ENCODE data around the gene STARD8.

Gene STARD8

GRCh38 chrX:68723491-68724155 lies 76.2 kb downstream of the STARD8 start:
- DNase-seq (ENCODE audit: low read depth) = no peak
- TF ChIP-seq CTCF (IDR thresholded peaks at IDR 0.05; ENCODE audit: control insufficient read depth, extremely low read depth, insufficient read depth) = no peak
- H3K4me3 ChIP-seq (ENCODE audit: low read depth, low read length) = no peak overlapping the region

GRCh38 chrX:68724531-68725020 lies 77.1 kb downstream of the STARD8 start:
- no peak for DNase-seq (ENCODE audit: low read depth)
- no peak for TF ChIP-seq CTCF (IDR thresholded peaks at IDR 0.05; ENCODE audit: control insufficient read depth, extremely low read depth, insufficient read depth)
- H3K4me3 ChIP-seq (ENCODE audit: low read depth, low read length) = no peak overlapping the region

- DNase-seq (ENCODE audit: low read depth) = no peak
- H3K4me3 ChIP-seq (ENCODE audit: low read depth, low read length) = no peak overlapping the region
- TF ChIP-seq CTCF (IDR thresholded peaks at IDR 0.05; ENCODE audit: control insufficient read depth, extremely low read depth, insufficient read depth) = no peak
Observed at GRCh38 chrX:68725756-68726365, 78.4 kb downstream of the STARD8 start.

GRCh38 chrX:68726366-68726765 lies 78.9 kb downstream of the STARD8 start:
- TF ChIP-seq CTCF (IDR thresholded peaks at IDR 0.05; ENCODE audit: control insufficient read depth, extremely low read depth, insufficient read depth) = no peak
- no peak for DNase-seq (ENCODE audit: low read depth)
- H3K4me3 ChIP-seq (ENCODE audit: low read depth, low read length) = no peak overlapping the region

GRCh38 chrX:68727696-68728095 lies 80.2 kb downstream of the STARD8 start:
- H3K4me3 ChIP-seq (ENCODE audit: low read depth, low read length) = no peak overlapping the region
- DNase-seq (ENCODE audit: low read depth) = no peak
- TF ChIP-seq CTCF (IDR thresholded peaks at IDR 0.05; ENCODE audit: control insufficient read depth, extremely low read depth, insufficient read depth) = no peak

- no peak for DNase-seq (ENCODE audit: low read depth)
- no peak overlapping the region for H3K4me3 ChIP-seq (ENCODE audit: low read depth, low read length)
- no peak for TF ChIP-seq CTCF (IDR thresholded peaks at IDR 0.05; ENCODE audit: control insufficient read depth, extremely low read depth, insufficient read depth)
Observed at GRCh38 chrX:68728186-68728585, 80.7 kb downstream of the STARD8 start.
